ENCODE results near the gene OR7A5.
"Not testable (repeated sequence)": the region's sequence is repeated elsewhere in the genome, so short reads cannot be mapped to it uniquely, and the experiment has no call there.

DNA sequence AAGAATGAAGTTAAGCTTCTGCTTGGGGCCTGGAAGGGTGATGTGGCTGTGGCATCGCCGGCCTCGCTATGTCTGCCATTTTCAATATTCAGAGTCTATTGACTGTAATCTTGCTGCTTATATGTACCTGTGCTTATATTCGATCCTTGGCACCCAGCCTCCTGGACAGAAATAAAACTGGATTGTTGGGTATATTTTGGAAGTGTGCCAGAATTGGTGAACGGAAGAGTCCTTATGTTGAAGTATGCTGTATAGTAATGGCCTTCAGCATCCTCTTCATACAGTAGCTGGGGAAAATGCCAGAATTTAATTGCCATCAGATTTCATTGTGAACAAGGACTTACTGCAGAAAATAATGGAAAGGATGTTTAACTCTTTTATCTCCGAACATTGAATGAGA lies 42.7 kb downstream of the OR7A5 start:
- TF ChIP-seq, protein P1, sequence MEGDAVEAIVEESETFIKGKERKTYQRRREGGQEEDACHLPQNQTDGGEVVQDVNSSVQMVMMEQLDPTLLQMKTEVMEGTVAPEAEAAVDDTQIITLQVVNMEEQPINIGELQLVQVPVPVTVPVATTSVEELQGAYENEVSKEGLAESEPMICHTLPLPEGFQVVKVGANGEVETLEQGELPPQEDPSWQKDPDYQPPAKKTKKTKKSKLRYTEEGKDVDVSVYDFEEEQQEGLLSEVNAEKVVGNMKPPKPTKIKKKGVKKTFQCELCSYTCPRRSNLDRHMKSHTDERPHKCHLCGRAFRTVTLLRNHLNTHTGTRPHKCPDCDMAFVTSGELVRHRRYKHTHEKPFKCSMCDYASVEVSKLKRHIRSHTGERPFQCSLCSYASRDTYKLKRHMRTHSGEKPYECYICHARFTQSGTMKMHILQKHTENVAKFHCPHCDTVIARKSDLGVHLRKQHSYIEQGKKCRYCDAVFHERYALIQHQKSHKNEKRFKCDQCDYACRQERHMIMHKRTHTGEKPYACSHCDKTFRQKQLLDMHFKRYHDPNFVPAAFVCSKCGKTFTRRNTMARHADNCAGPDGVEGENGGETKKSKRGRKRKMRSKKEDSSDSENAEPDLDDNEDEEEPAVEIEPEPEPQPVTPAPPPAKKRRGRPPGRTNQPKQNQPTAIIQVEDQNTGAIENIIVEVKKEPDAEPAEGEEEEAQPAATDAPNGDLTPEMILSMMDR (IDR thresholded peaks at IDR 0.05), result not testable (repeated sequence)
- TF ChIP-seq ZFX (IDR thresholded peaks at IDR 0.05; ENCODE audit: borderline replicate concordance), result not testable (repeated sequence)

All from 22Rv1 (cell line).